IPS-18a (cell line): ENCODE measurements around the gene MTRF1.

ENCODE experiments used
- H3K27ac ChIP-seq: one replicate; pipeline ENCODE4 v1.5.1; 2013; ENCODE audit warnings: low read length
- H3K27me3 ChIP-seq: one replicate; pipeline ENCODE4 v1.6.1; 2013; ENCODE audit warnings: mild to moderate bottlenecking, low read length; ENCODE audit not compliant: control insufficient read depth, insufficient read depth
- H3K36me3 ChIP-seq: one replicate; pipeline ENCODE4 v1.6.1; 2013; ENCODE audit warnings: low read depth, low read length; ENCODE audit not compliant: control insufficient read depth
- H3K4me1 ChIP-seq: one replicate; pipeline ENCODE4 v1.6.1; 2013; ENCODE audit warnings: low read depth, low read length; ENCODE audit not compliant: control insufficient read depth
- H3K4me3 ChIP-seq: one replicate; pipeline ENCODE4 v1.5.1; 2013; ENCODE audit warnings: low read length
- H3K9ac ChIP-seq: one replicate; pipeline ENCODE4 v1.6.1; 2013; ENCODE audit warnings: mild to moderate bottlenecking, low read length, moderate library complexity
- H3K9me3 ChIP-seq: one replicate; pipeline ENCODE4 v1.6.1; 2013; ENCODE audit warnings: low read depth, low read length; ENCODE audit not compliant: control insufficient read depth

MTRF1 gene

GRCh38 chr13:41212881-41213280 lies 50.5 kb downstream of the MTRF1 start:
- Histone ChIP-seq H3K4me1 (no peaks in the 10 kb centered on the region), H3K9ac (no peak overlapping the region), H3K27ac (no peak overlapping the region), H3K4me3 (no peak overlapping the region), H3K27me3 (no peaks in the 10 kb centered on the region), H3K36me3 (no peaks in the 10 kb centered on the region), H3K9me3 (peaks cover 20% of the 10 kb centered on the region)

- Histone ChIP-seq H3K36me3 (no peaks in the 10 kb centered on the region), H3K27me3 (no peaks in the 10 kb centered on the region), H3K9ac (no peak overlapping the region), H3K4me3 (no peak overlapping the region), H3K27ac (no peak overlapping the region), H3K4me1 (no peaks in the 10 kb centered on the region), H3K9me3 (peaks cover 20% of the 10 kb centered on the region)
Observed at GRCh38 chr13:41211062-41211461, 52.3 kb downstream of the MTRF1 start.

GRCh38 chr13:41206467-41206866 lies 56.9 kb downstream of the MTRF1 start:
- Histone ChIP-seq H3K36me3 (no peaks in the 10 kb centered on the region), H3K4me1 (no peaks in the 10 kb centered on the region), H3K27me3 (no peaks in the 10 kb centered on the region), H3K9me3 (peaks cover 17% of the 10 kb centered on the region), H3K4me3 (no peak overlapping the region), H3K27ac (no peak overlapping the region), H3K9ac (no peak overlapping the region)

GRCh38 chr13:41203810-41204209 lies 59.6 kb downstream of the MTRF1 start:
- Histone ChIP-seq H3K27ac (no peak overlapping the region), H3K36me3 (no peaks in the 10 kb centered on the region), H3K9me3 (no peaks in the 10 kb centered on the region), H3K4me3 (no peak overlapping the region), H3K27me3 (no peaks in the 10 kb centered on the region), H3K4me1 (no peaks in the 10 kb centered on the region), H3K9ac (no peak overlapping the region)

GRCh38 chr13:41200126-41200525 lies 63.2 kb downstream of the MTRF1 start:
- Histone ChIP-seq H3K9me3 (no peaks in the 10 kb centered on the region), H3K9ac (no peak overlapping the region), H3K27ac (no peak overlapping the region), H3K4me1 (no peaks in the 10 kb centered on the region), H3K27me3 (no peaks in the 10 kb centered on the region), H3K4me3 (no peak overlapping the region), H3K36me3 (no peaks in the 10 kb centered on the region)

- Histone ChIP-seq H3K27ac (no peak overlapping the region), H3K36me3 (no peaks in the 10 kb centered on the region), H3K9ac (no peak overlapping the region), H3K27me3 (no peaks in the 10 kb centered on the region), H3K4me3 (no peak overlapping the region), H3K9me3 (no peaks in the 10 kb centered on the region), H3K4me1 (no peaks in the 10 kb centered on the region)
Observed at GRCh38 chr13:41199526-41199925, 63.9 kb downstream of the MTRF1 start.

GRCh38 chr13:41199079-41199478 lies 64.3 kb downstream of the MTRF1 start:
- H3K9ac ChIP-seq: no peak overlapping the region
- H3K27me3 ChIP-seq: no peaks in the 10 kb centered on the region
- H3K9me3 ChIP-seq: no peaks in the 10 kb centered on the region
- H3K36me3 ChIP-seq: no peaks in the 10 kb centered on the region
- no peak overlapping the region for H3K27ac ChIP-seq
- no peak overlapping the region for H3K4me3 ChIP-seq
- no peaks in the 10 kb centered on the region for H3K4me1 ChIP-seq

- no peaks in the 10 kb centered on the region for H3K9me3 ChIP-seq
- no peaks in the 10 kb centered on the region for H3K4me1 ChIP-seq
- H3K36me3 ChIP-seq: no peaks in the 10 kb centered on the region
- H3K27ac ChIP-seq: no peak overlapping the region
- no peaks in the 10 kb centered on the region for H3K27me3 ChIP-seq
- H3K9ac ChIP-seq: no peak overlapping the region
- no peak overlapping the region for H3K4me3 ChIP-seq
Observed at GRCh38 chr13:41196620-41197019, 66.8 kb downstream of the MTRF1 start.

- Histone ChIP-seq H3K27ac (no peak overlapping the region), H3K4me3 (no peak overlapping the region), H3K9me3 (no peaks in the 10 kb centered on the region), H3K9ac (no peak overlapping the region), H3K4me1 (no peaks in the 10 kb centered on the region), H3K36me3 (no peaks in the 10 kb centered on the region), H3K27me3 (no peaks in the 10 kb centered on the region)
Observed at GRCh38 chr13:41196011-41196410, 67.4 kb downstream of the MTRF1 start.

GRCh38 chr13:41193919-41194824 lies 69.2 kb downstream of the MTRF1 start, which contains the start of gene KBTBD7:
KBTBD7 (minus strand) TSS chr13:41194569; CDS start chr13:41194257, 312 bp downstream.
- peak within 1 kb of the TSS; percentile 74 for H3K9ac ChIP-seq
- peak within 1 kb of the TSS; percentile 76 for H3K4me3 ChIP-seq
- no peak within 1 kb of the TSS for H3K27ac ChIP-seq
- H3K9me3 ChIP-seq: no peaks in the 10 kb centered on the region
- no peaks in the 10 kb centered on the region for H3K36me3 ChIP-seq
- no peaks in the 10 kb centered on the region for H3K4me1 ChIP-seq
- H3K27me3 ChIP-seq: no peaks in the 10 kb centered on the region

- Histone ChIP-seq H3K9ac (no peak overlapping the region), H3K9me3 (no peaks in the 10 kb centered on the region), H3K4me1 (no peaks in the 10 kb centered on the region), H3K27me3 (no peaks in the 10 kb centered on the region), H3K27ac (no peak overlapping the region), H3K4me3 (peak overlapping the region; percentile 76), H3K36me3 (no peaks in the 10 kb centered on the region)
Observed at GRCh38 chr13:41193469-41193868, 69.9 kb downstream of the MTRF1 start.

- Histone ChIP-seq H3K36me3 (no peaks in the 10 kb centered on the region), H3K9ac (no peak overlapping the region), H3K4me1 (no peaks in the 10 kb centered on the region), H3K27me3 (no peaks in the 10 kb centered on the region), H3K4me3 (no peak overlapping the region), H3K27ac (no peak overlapping the region), H3K9me3 (no peaks in the 10 kb centered on the region)
Observed at GRCh38 chr13:41188584-41188983, 74.8 kb downstream of the MTRF1 start.
